ENCODE results near the gene NNMT. TPM values are rescaled to one million over a fixed set of nuclear protein-coding genes. Genes with fewer than 3 reads are reported as not detected.

Gene NNMT
- total RNA-seq, 1 experiment from 2014 or later, result 2.4 TPM

- Mint-ChIP-seq H3K36me3 (ENCODE audit: insufficient read depth, unreplicated experiment) (no peaks in the 10 kb centered on the region), H3K9me3 (ENCODE audit: unreplicated experiment) (no peaks in the 10 kb centered on the region), H3K4me1 (ENCODE audit: low read depth, unreplicated experiment) (peaks cover 12% of the 10 kb centered on the region), H3K27me3 (ENCODE audit: insufficient read depth, unreplicated experiment) (peaks cover 2% of the 10 kb centered on the region), H3K4me3 (ENCODE audit: unreplicated experiment) (no peak overlapping the region), H3K27ac (ENCODE audit: unreplicated experiment) (no peak overlapping the region)
- H3K36me3 ChIP-seq (ENCODE audit: control insufficient read depth, insufficient read depth, low read length), result no peaks in the 10 kb centered on the region
- no peak for DNase-seq
- no peak overlapping the region for H3K4me3 ChIP-seq (ENCODE audit: low read depth, low read length)
- peaks cover 10% of the 10 kb centered on the region for H3K4me1 ChIP-seq
- no peaks in the 10 kb centered on the region for H3K27me3 ChIP-seq (replicated peaks; ENCODE audit: control insufficient read depth, insufficient read depth, low read length)
- ChIA-PET CTCF (no interaction called here), POLR2A (no interaction called here)
- intact Hi-C loops (cut with micrococcal nuclease; ENCODE audit: unreplicated experiment), result no loop called here
- no peak for TF ChIP-seq CTCF (IDR thresholded peaks at IDR 0.05; ENCODE audit: insufficient read depth in 1 of 2, low read depth in 1 of 2, low read length in 1 of 2, severe bottlenecking in 1 of 2, unreplicated experiment in 1 of 2)
- no TSS peak for BruUV-seq (replicated peaks)
- no peaks in the 10 kb centered on the region; the same call in 1 of the 2 replicates for H3K9me3 ChIP-seq
These were observed 66.1 kb downstream of the NNMT start for GRCh38 chr11:114362326-114362725.

GRCh38 chr11:114362958-114363357, 66.8 kb downstream of the NNMT start:
- H3K4me3 ChIP-seq (ENCODE audit: low read depth, low read length), result no peak overlapping the region
- BruUV-seq (replicated peaks), result no TSS peak
- H3K36me3 ChIP-seq (ENCODE audit: control insufficient read depth, insufficient read depth, low read length), result no peaks in the 10 kb centered on the region
- H3K36me3 Mint-ChIP-seq (ENCODE audit: insufficient read depth, unreplicated experiment), result no peaks in the 10 kb centered on the region
- no peak overlapping the region for H3K27ac Mint-ChIP-seq (ENCODE audit: unreplicated experiment)
- no peaks in the 10 kb centered on the region; the same call in 1 of the 2 replicates for H3K9me3 ChIP-seq
- H3K27me3 Mint-ChIP-seq (ENCODE audit: insufficient read depth, unreplicated experiment), result peaks cover 2% of the 10 kb centered on the region
- no peak overlapping the region for H3K4me3 Mint-ChIP-seq (ENCODE audit: unreplicated experiment)
- TF ChIP-seq CTCF (IDR thresholded peaks at IDR 0.05; ENCODE audit: insufficient read depth in 1 of 2, low read depth in 1 of 2, low read length in 1 of 2, severe bottlenecking in 1 of 2, unreplicated experiment in 1 of 2), result no peak
- ChIA-PET CTCF (no interaction called here), POLR2A (no interaction called here)
- no peak for DNase-seq
- H3K27me3 ChIP-seq (replicated peaks; ENCODE audit: control insufficient read depth, insufficient read depth, low read length), result no peaks in the 10 kb centered on the region
- H3K4me1 Mint-ChIP-seq (ENCODE audit: low read depth, unreplicated experiment), result peaks cover 17% of the 10 kb centered on the region
- peaks cover 17% of the 10 kb centered on the region for H3K4me1 ChIP-seq
- H3K9me3 Mint-ChIP-seq (ENCODE audit: unreplicated experiment), result no peaks in the 10 kb centered on the region
- intact Hi-C loops (cut with micrococcal nuclease; ENCODE audit: unreplicated experiment), result no loop called here

Other genes starting within 250 kb of the NNMT start
- gene ZBTB16, start 236.7 kb upstream of the NNMT start, total RNA-seq (2022), result 10.6 and 12.7 TPM in 2 replicates
- 9.5 and 9.8 TPM in 2 replicates for gene C11orf71, start 104.1 kb downstream of the NNMT start, total RNA-seq (2022)
- gene RBM7, start 104.3 kb downstream of the NNMT start, total RNA-seq (2022), result 57.6 and 62.6 TPM in 2 replicates
- 221 and 241 TPM in 2 replicates for gene REXO2, start 143.1 kb downstream of the NNMT start, total RNA-seq (2022)